Testis (tissue), 3 donors: ENCODE results near the gene LRP10. TPM values are rescaled to one million over a fixed set of nuclear protein-coding genes. Genes with fewer than 3 reads are reported as not detected.

ENCODE experiments used
- DNase-seq: peaks from one replicate; pipeline ENCODE4 v3.0.0-alpha.2; 2019
- H3K27ac ChIP-seq, 2 donors: fragments of 200-600 bp; sonication (generic); one replicate each; pipeline ENCODE4 v1.5.1; 2019
- H3K27me3 ChIP-seq: fragments of 200-600 bp; sonication (generic); one replicate; pipeline ENCODE4 v1.5.1; 2019
- H3K36me3 ChIP-seq: fragments of 200-600 bp; sonication (generic); one replicate; pipeline ENCODE4 v1.5.1; 2017; ENCODE audit warnings: low read depth; ENCODE audit errors: missing control alignments
- H3K4me1 ChIP-seq: fragments of 200-600 bp; sonication (generic); one replicate; pipeline ENCODE4 v1.5.1; 2019
- H3K4me3 ChIP-seq, 2 donors: fragments of 200-600 bp; sonication (generic); one replicate each; pipeline ENCODE4 v1.5.1; 2017 to 2019
- H3K9me3 ChIP-seq: fragments of 200-600 bp; sonication (generic); one replicate; pipeline ENCODE4 v1.5.1; 2017
- POLR2A ChIP-seq: fragments of 450-650 bp; IDR thresholded peaks from one replicate; pipeline ENCODE4 v1.6.1; 2017; ENCODE audit warnings: antibody characterized with exemption, mild to moderate bottlenecking, moderate library complexity
- WGBS, 2 donors: methylation state at CpG; one replicate each; pipeline ENCODE4 v1.1.5; 2018; 5-methylcytosine and 5-hydroxymethylcytosine counted together
- intact Hi-C: fragments of 100-400 bp; cut with DNase I; formaldehyde crosslinking; loops from one replicate; pipeline ENCODE4 v1.15.1; 2023; ENCODE audit warnings: low total_unique reads
- polyA plus RNA-seq: library from polyadenylated mRNA; stranded (reverse); fragments of 350-450 nt; fragmentation: Illumina TruSeq; extraction: RNeasy Lipid Tissue Mini Kit (QIAGEN cat#74804); gene quantifications from one replicate; pipeline ENCODE4 v1.2.3, GENCODE V29; 2014; ENCODE audit warnings: low read depth, low replicate concordance; ENCODE audit not compliant: insufficient read depth
- total RNA-seq, 2 donors: library from RNA; depleted of rRNA; stranded (reverse); fragments of >200 nt; gene quantifications; one replicate each; pipeline ENCODE4 v1.2.3, GENCODE V29; 2016
- TF ChIP-seq, protein P1 (sequence below), 3 experiments: fragments of 450-650 bp in 2 of 3; fragments of 200-600 bp in 1 of 3; sonication (generic) in 1 of 3; IDR thresholded peaks; one replicate each; pipeline ENCODE4 v1.5.1; 2016 to 2019; ENCODE audit warnings: antibody characterized with exemption in 3 of 3, mild to moderate bottlenecking in 2 of 3, moderate library complexity in 1 of 3

Gene LRP10
- total and polyA plus RNA-seq, 3 donors from 2014 or later: 41.3 to 67.7 (median 58.2) TPM

GRCh38 chr14:22882529-22883172 lies 11.1 kb downstream of the LRP10 start:
- Histone ChIP-seq H3K36me3 (no peaks in the 10 kb centered on the region), H3K27me3 (no peaks in the 10 kb centered on the region), H3K27ac (no peak overlapping the region), H3K4me3 (no peak overlapping the region), H3K4me1 (peaks cover 11% of the 10 kb centered on the region), H3K9me3 (no peaks in the 10 kb centered on the region)
- 31 to 48% methylated on average over 6 of the region's 6 CpGs for WGBS, 2 donors
- TF ChIP-seq, protein P1, sequence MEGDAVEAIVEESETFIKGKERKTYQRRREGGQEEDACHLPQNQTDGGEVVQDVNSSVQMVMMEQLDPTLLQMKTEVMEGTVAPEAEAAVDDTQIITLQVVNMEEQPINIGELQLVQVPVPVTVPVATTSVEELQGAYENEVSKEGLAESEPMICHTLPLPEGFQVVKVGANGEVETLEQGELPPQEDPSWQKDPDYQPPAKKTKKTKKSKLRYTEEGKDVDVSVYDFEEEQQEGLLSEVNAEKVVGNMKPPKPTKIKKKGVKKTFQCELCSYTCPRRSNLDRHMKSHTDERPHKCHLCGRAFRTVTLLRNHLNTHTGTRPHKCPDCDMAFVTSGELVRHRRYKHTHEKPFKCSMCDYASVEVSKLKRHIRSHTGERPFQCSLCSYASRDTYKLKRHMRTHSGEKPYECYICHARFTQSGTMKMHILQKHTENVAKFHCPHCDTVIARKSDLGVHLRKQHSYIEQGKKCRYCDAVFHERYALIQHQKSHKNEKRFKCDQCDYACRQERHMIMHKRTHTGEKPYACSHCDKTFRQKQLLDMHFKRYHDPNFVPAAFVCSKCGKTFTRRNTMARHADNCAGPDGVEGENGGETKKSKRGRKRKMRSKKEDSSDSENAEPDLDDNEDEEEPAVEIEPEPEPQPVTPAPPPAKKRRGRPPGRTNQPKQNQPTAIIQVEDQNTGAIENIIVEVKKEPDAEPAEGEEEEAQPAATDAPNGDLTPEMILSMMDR (IDR thresholded peaks at IDR 0.05): no peak
- no peak for TF ChIP-seq POLR2A
- DNase-seq: peak; percentile 54
- intact Hi-C loops: no loop called here

GRCh38 chr14:22883173-22883976 lies 11.8 kb downstream of the LRP10 start, which contains the start of gene REM2:
TSS of gene REM2 (plus strand) at chr14:22883222. CDS start at chr14:22883288, 66 bp downstream.
- H3K4me3 ChIP-seq: no peak within 1 kb of the TSS
- H3K9me3 ChIP-seq: no peaks in the 10 kb centered on the region
- DNase-seq: no peak
- H3K27me3 ChIP-seq: no peaks in the 10 kb centered on the region
- H3K4me1 ChIP-seq: peaks cover 15% of the 10 kb centered on the region
- intact Hi-C loops: no loop called here
- H3K27ac ChIP-seq: no peak within 1 kb of the TSS
- TF ChIP-seq, protein P1 (IDR thresholded peaks at IDR 0.05): no peak
- TF ChIP-seq POLR2A: no peak
- 35 to 40% methylated on average over 14 to 15 of the region's 15 CpGs for WGBS, 2 donors
- no peaks in the 10 kb centered on the region for H3K36me3 ChIP-seq

- TF ChIP-seq, protein P1 (IDR thresholded peaks at IDR 0.05): no peak
- TF ChIP-seq POLR2A: no peak
- Histone ChIP-seq H3K4me3 (no peak overlapping the region), H3K36me3 (no peaks in the 10 kb centered on the region), H3K27ac (no peak overlapping the region), H3K4me1 (peaks cover 15% of the 10 kb centered on the region), H3K27me3 (no peaks in the 10 kb centered on the region), H3K9me3 (no peaks in the 10 kb centered on the region)
- intact Hi-C loops: no loop called here
- WGBS, 2 donors: 74 to 89% methylated on average over 7 of the region's 7 CpGs
- DNase-seq: no peak
Observed at GRCh38 chr14:22884076-22884737, 12.7 kb downstream of the LRP10 start.

GRCh38 chr14:22884738-22885523 lies 13.4 kb downstream of the LRP10 start:
- no peaks in the 10 kb centered on the region for H3K27me3 ChIP-seq
- peaks cover 15% of the 10 kb centered on the region for H3K4me1 ChIP-seq
- no peak for TF ChIP-seq POLR2A
- TF ChIP-seq, protein P1 (IDR thresholded peaks at IDR 0.05): no peak
- H3K4me3 ChIP-seq: no peak overlapping the region
- no peaks in the 10 kb centered on the region for H3K9me3 ChIP-seq
- H3K27ac ChIP-seq: no peak overlapping the region
- intact Hi-C loops: no loop called here
- DNase-seq: no peak
- H3K36me3 ChIP-seq: no peaks in the 10 kb centered on the region
- 81 to 88% methylated on average over 10 to 11 of the region's 11 CpGs for WGBS, 2 donors
